Upper lobe of left lung (tissue), 6 donors: ENCODE data around the gene FGG. TPM values are rescaled to one million over a fixed set of nuclear protein-coding genes. Genes with fewer than 3 reads are reported as not detected.

ENCODE experiments used
- ATAC-seq, 2 donors: fragments of 200-7000 bp; cut with Tn5 transposase; one replicate each; pipeline ENCODE4 v1.9.1; 2022; ENCODE audit warnings: mild to moderate bottlenecking in 2 of 2, moderate library complexity in 2 of 2; ENCODE audit not compliant: low FRiP score in 2 of 2
- DNase-seq, 2 donors: peaks; one replicate each; pipeline ENCODE4 v3.0.0-alpha.2; 2019 to 2020
- H3K27ac ChIP-seq, 4 donors: fragments of 200-600 bp; sonication (generic); one replicate each; pipeline ENCODE4 v1.5.1; 2016 to 2019
- H3K27me3 ChIP-seq, 4 donors: fragments of 200-600 bp; sonication (generic); one replicate each; pipeline ENCODE4 v1.5.1; 2017 to 2019
- H3K36me3 ChIP-seq, 4 donors: fragments of 200-600 bp; sonication (generic); one replicate each; pipeline ENCODE4 v1.5.1; 2016 to 2019
- H3K4me1 ChIP-seq, 4 donors: fragments of 200-600 bp; sonication (generic); one replicate each; pipeline ENCODE4 v1.5.1; 2018 to 2019
- H3K4me3 ChIP-seq, 4 donors: fragments of 200-600 bp; sonication (generic); one replicate each; pipeline ENCODE4 v1.5.1; 2017 to 2019; ENCODE audit warnings: mild to moderate bottlenecking in 2 of 4, moderate library complexity in 1 of 4
- H3K9me3 ChIP-seq, 4 donors: fragments of 200-600 bp; sonication (generic); one replicate each; pipeline ENCODE4 v1.5.1; 2018 to 2019
- CTCF ChIP-seq, 6 experiments: fragments of 450-650 bp in 4 of 6; fragments of 200-600 bp in 2 of 6; sonication (generic) in 2 of 6; IDR thresholded peaks; one replicate each; pipeline ENCODE4 v1.5.1; 2016 to 2019; ENCODE audit warnings: antibody characterized with exemption in 6 of 6
- EP300 ChIP-seq, 4 donors: sonication (generic); formaldehyde crosslinking; IDR thresholded peaks; one replicate each; pipeline ENCODE4 v1.5.1; 2017; ENCODE audit warnings: antibody characterized with exemption in 4 of 4, control low read depth in 2 of 4
- POLR2A ChIP-seq, 4 donors: fragments of 450-650 bp; IDR thresholded peaks; one replicate each; pipeline ENCODE4 v1.5.1; 2016 to 2017; ENCODE audit warnings: antibody characterized with exemption in 4 of 4, mild to moderate bottlenecking in 2 of 4
- POLR2AphosphoS5 ChIP-seq, 2 donors: sonication (generic); formaldehyde crosslinking; IDR thresholded peaks; one replicate each; pipeline ENCODE4 v1.5.1; 2017; ENCODE audit warnings: antibody characterized with exemption in 2 of 2
- WGBS, 2 donors: methylation state at CpG; one replicate each; pipeline ENCODE4 v1.1.5; 2017 to 2018; 5-methylcytosine and 5-hydroxymethylcytosine counted together
- total RNA-seq, 6 donors: library from RNA; depleted of rRNA in 4 of 6; stranded (reverse); fragments of >200 nt in 4 of 6; gene quantifications; one replicate each; pipeline versions ENCODE4 v1.1.0 to v1.2.1, GENCODE V29; 2016 to 2021
- donor health status: DM: no; HTN: no; CAD: no; lungs with moderate emphysema.
- donor health status: DM: no; HTN: yes; CAD: no; lungs with severe emphysema.

The FGG gene
- total RNA-seq, 6 donors from 2014 or later = 2.6 to 255 (median 9.9) TPM; not detected in 1

GRCh38 chr4:154642373-154643009 lies 30.0 kb upstream of the FGG start:
- Histone ChIP-seq H3K4me3 (no peak overlapping the region), H3K27me3 (no peaks in the 10 kb centered on the region), H3K27ac (no peak overlapping the region), H3K9me3 (no peaks in the 10 kb centered on the region), H3K4me1 (no peaks in the 10 kb centered on the region), H3K36me3 (no peaks in the 10 kb centered on the region)
- ATAC-seq (no peak), DNase-seq (no peak)
- no peak for TF ChIP-seq POLR2A (IDR thresholded peaks at IDR 0.05)
- no peak for TF ChIP-seq EP300 (IDR thresholded peaks at IDR 0.05)
- no peak for TF ChIP-seq POLR2AphosphoS5 (IDR thresholded peaks at IDR 0.05)
- no peak for TF ChIP-seq CTCF (IDR thresholded peaks at IDR 0.05)
- WGBS, 2 donors = 74 to 76% methylated on average over 5 of the region's 5 CpGs

GRCh38 chr4:154640999-154641398 lies 28.5 kb upstream of the FGG start:
- Histone ChIP-seq H3K4me3 (no peak overlapping the region), H3K4me1 (no peaks in the 10 kb centered on the region), H3K27ac (no peak overlapping the region), H3K36me3 (no peaks in the 10 kb centered on the region), H3K27me3 (no peaks in the 10 kb centered on the region), H3K9me3 (no peaks in the 10 kb centered on the region)
- WGBS, 2 donors = 32 to 43% methylated on average over 4 of the region's 4 CpGs
- TF ChIP-seq CTCF (IDR thresholded peaks at IDR 0.05) = no peak
- no peak for TF ChIP-seq POLR2AphosphoS5 (IDR thresholded peaks at IDR 0.05)
- TF ChIP-seq EP300 (IDR thresholded peaks at IDR 0.05) = no peak
- no peak for TF ChIP-seq POLR2A (IDR thresholded peaks at IDR 0.05)
- ATAC-seq (no peak), DNase-seq (no peak)

GRCh38 chr4:154634058-154634457 lies 21.6 kb upstream of the FGG start:
- Histone ChIP-seq H3K27ac (no peak overlapping the region), H3K4me3 (no peak overlapping the region), H3K9me3 (no peaks in the 10 kb centered on the region), H3K27me3 (no peaks in the 10 kb centered on the region), H3K36me3 (no peaks in the 10 kb centered on the region), H3K4me1 (no peaks in the 10 kb centered on the region)
- TF ChIP-seq CTCF (IDR thresholded peaks at IDR 0.05) = no peak
- no peak for TF ChIP-seq POLR2AphosphoS5 (IDR thresholded peaks at IDR 0.05)
- no peak for TF ChIP-seq POLR2A (IDR thresholded peaks at IDR 0.05)
- TF ChIP-seq EP300 (IDR thresholded peaks at IDR 0.05) = no peak
- no peak for DNase-seq
- no peak for ATAC-seq
- WGBS, 2 donors = 51 to 67% methylated on average over 3 of the region's 3 CpGs

- DNase-seq (no peak), ATAC-seq (no peak)
- no peak overlapping the region for H3K4me3 ChIP-seq
- peaks cover 0 to 4% (median 0%) of the 10 kb centered on the region in 4 donors for H3K27me3 ChIP-seq
- no peak overlapping the region for H3K27ac ChIP-seq
- WGBS, 2 donors = 67 to 73% methylated on average over 2 of the region's 2 CpGs
- no peaks in the 10 kb centered on the region for H3K9me3 ChIP-seq
- TF ChIP-seq CTCF (IDR thresholded peaks at IDR 0.05) (no peak), POLR2A (IDR thresholded peaks at IDR 0.05) (no peak), POLR2AphosphoS5 (IDR thresholded peaks at IDR 0.05) (no peak), EP300 (IDR thresholded peaks at IDR 0.05) (no peak)
- H3K4me1 ChIP-seq = peaks cover 3 to 8% (median 5%) of the 10 kb centered on the region in 4 donors
- no peaks in the 10 kb centered on the region for H3K36me3 ChIP-seq
These were observed 19.4 kb upstream of the FGG start for GRCh38 chr4:154631828-154632227.

GRCh38 chr4:154630324-154630723 lies 17.9 kb upstream of the FGG start:
- no peak for TF ChIP-seq POLR2AphosphoS5 (IDR thresholded peaks at IDR 0.05)
- no peak for TF ChIP-seq CTCF (IDR thresholded peaks at IDR 0.05)
- TF ChIP-seq EP300 (IDR thresholded peaks at IDR 0.05) = no peak
- no peak for TF ChIP-seq POLR2A (IDR thresholded peaks at IDR 0.05)
- Histone ChIP-seq H3K36me3 (no peaks in the 10 kb centered on the region), H3K4me1 (peaks cover 3 to 13% (median 9%) of the 10 kb centered on the region in 4 donors), H3K27me3 (peaks cover 0 to 6% (median 0%) of the 10 kb centered on the region in 4 donors), H3K4me3 (no peak overlapping the region), H3K9me3 (no peaks in the 10 kb centered on the region), H3K27ac (no peak overlapping the region)
- no peak for DNase-seq
- no peak for ATAC-seq
